ENCODE results near the gene GTSE1.
"Not testable (repeated sequence)": the region's sequence is repeated elsewhere in the genome, so short reads cannot be mapped to it uniquely, and the experiment has no call there.

GTSE1 gene

GRCh38 chr22:46308283-46308988 is 11.8 kb downstream of the GTSE1 start:
- DNase-seq (ENCODE audit: insufficient read length, low spot score) (no peak), FAIRE-seq (no peak)
- TF ChIP-seq POLR2AphosphoS5 (IDR thresholded peaks at IDR 0.05; ENCODE audit: low read depth, low read length), result no peak
- no peak for TF ChIP-seq TAF1 (IDR thresholded peaks at IDR 0.05; ENCODE audit: low read depth, low read length)
- TF ChIP-seq POLR2A (IDR thresholded peaks at IDR 0.05; ENCODE audit: low read depth, low read length), result no peak
- no peak for TF ChIP-seq POU2F2 (IDR thresholded peaks at IDR 0.05; ENCODE audit: low read depth, low read length)

- FAIRE-seq (no peak), DNase-seq (ENCODE audit: insufficient read length, low spot score) (no peak)
- no peak for TF ChIP-seq PAX5 (IDR thresholded peaks at IDR 0.05; ENCODE audit: insufficient read depth, low read length, severe bottlenecking)
- no peak for TF ChIP-seq TAF1 (IDR thresholded peaks at IDR 0.05; ENCODE audit: low read depth, low read length)
- no peak for TF ChIP-seq POLR2AphosphoS5 (IDR thresholded peaks at IDR 0.05; ENCODE audit: low read depth, low read length)
- TF ChIP-seq SPI1 (IDR thresholded peaks at IDR 0.05; ENCODE audit: low read depth, low read length), result no peak
- TF ChIP-seq POU2F2 (IDR thresholded peaks at IDR 0.05; ENCODE audit: low read depth, low read length), result no peak
- no peak for TF ChIP-seq POLR2A (IDR thresholded peaks at IDR 0.05; ENCODE audit: low read depth, low read length)
These were observed 12.9 kb downstream of the GTSE1 start for GRCh38 chr22:46309526-46310085.

GRCh38 chr22:46312056-46312455 is 15.4 kb downstream of the GTSE1 start:
- DNase-seq (ENCODE audit: insufficient read length, low spot score) (no peak), FAIRE-seq (no peak)
- TF ChIP-seq POLR2AphosphoS5 (IDR thresholded peaks at IDR 0.05; ENCODE audit: low read depth, low read length) (no peak), PAX5 (IDR thresholded peaks at IDR 0.05; ENCODE audit: insufficient read depth, low read length, severe bottlenecking) (no peak), TAF1 (IDR thresholded peaks at IDR 0.05; ENCODE audit: low read depth, low read length) (no peak), SPI1 (IDR thresholded peaks at IDR 0.05; ENCODE audit: low read depth, low read length) (no peak), POLR2A (IDR thresholded peaks at IDR 0.05; ENCODE audit: low read depth, low read length) (no peak), POU2F2 (IDR thresholded peaks at IDR 0.05; ENCODE audit: low read depth, low read length) (no peak)

GRCh38 chr22:46312848-46313247 is 16.2 kb downstream of the GTSE1 start:
- DNase-seq (ENCODE audit: insufficient read length, low spot score); FAIRE-seq: not testable (repeated sequence)

- TF ChIP-seq SPI1 (IDR thresholded peaks at IDR 0.05; ENCODE audit: low read depth, low read length), result no peak
- no peak for TF ChIP-seq POLR2AphosphoS5 (IDR thresholded peaks at IDR 0.05; ENCODE audit: low read depth, low read length)
- no peak for TF ChIP-seq POLR2A (IDR thresholded peaks at IDR 0.05; ENCODE audit: low read depth, low read length)
- TF ChIP-seq POU2F2 (IDR thresholded peaks at IDR 0.05; ENCODE audit: low read depth, low read length), result no peak
- no peak for TF ChIP-seq PAX5 (IDR thresholded peaks at IDR 0.05; ENCODE audit: insufficient read depth, low read length, severe bottlenecking)
- no peak for TF ChIP-seq TAF1 (IDR thresholded peaks at IDR 0.05; ENCODE audit: low read depth, low read length)
- FAIRE-seq, result no peak
- no peak for DNase-seq (ENCODE audit: insufficient read length, low spot score)
These were observed 19.3 kb downstream of the GTSE1 start for GRCh38 chr22:46315976-46316375.

- no peak for DNase-seq (ENCODE audit: insufficient read length, low spot score)
- no peak for TF ChIP-seq PAX5 (IDR thresholded peaks at IDR 0.05; ENCODE audit: insufficient read depth, low read length, severe bottlenecking)
- TF ChIP-seq POU2F2 (IDR thresholded peaks at IDR 0.05; ENCODE audit: low read depth, low read length), result no peak
- TF ChIP-seq POLR2A (IDR thresholded peaks at IDR 0.05; ENCODE audit: low read depth, low read length), result no peak
- no peak for TF ChIP-seq SPI1 (IDR thresholded peaks at IDR 0.05; ENCODE audit: low read depth, low read length)
- TF ChIP-seq POLR2AphosphoS5 (IDR thresholded peaks at IDR 0.05; ENCODE audit: low read depth, low read length), result no peak
- TF ChIP-seq TAF1 (IDR thresholded peaks at IDR 0.05; ENCODE audit: low read depth, low read length), result no peak
- FAIRE-seq, result no peak
These were observed 21.0 kb downstream of the GTSE1 start for GRCh38 chr22:46317646-46318045.

- FAIRE-seq (no peak), DNase-seq (ENCODE audit: insufficient read length, low spot score) (no peak)
- no peak for TF ChIP-seq POLR2AphosphoS5 (IDR thresholded peaks at IDR 0.05; ENCODE audit: low read depth, low read length)
- no peak for TF ChIP-seq TAF1 (IDR thresholded peaks at IDR 0.05; ENCODE audit: low read depth, low read length)
- no peak for TF ChIP-seq SPI1 (IDR thresholded peaks at IDR 0.05; ENCODE audit: low read depth, low read length)
- no peak for TF ChIP-seq POU2F2 (IDR thresholded peaks at IDR 0.05; ENCODE audit: low read depth, low read length)
- TF ChIP-seq POLR2A (IDR thresholded peaks at IDR 0.05; ENCODE audit: low read depth, low read length), result no peak
- no peak for TF ChIP-seq PAX5 (IDR thresholded peaks at IDR 0.05; ENCODE audit: insufficient read depth, low read length, severe bottlenecking)
These were observed 21.9 kb downstream of the GTSE1 start for GRCh38 chr22:46318576-46318975.

- TF ChIP-seq TAF1 (IDR thresholded peaks at IDR 0.05; ENCODE audit: low read depth, low read length) (no peak), POLR2A (IDR thresholded peaks at IDR 0.05; ENCODE audit: low read depth, low read length) (no peak), PAX5 (IDR thresholded peaks at IDR 0.05; ENCODE audit: insufficient read depth, low read length, severe bottlenecking) (no peak)
- no peak for DNase-seq (ENCODE audit: insufficient read length, low spot score)
- FAIRE-seq, result no peak
These were observed 22.6 kb downstream of the GTSE1 start for GRCh38 chr22:46319319-46319718.

- DNase-seq (ENCODE audit: insufficient read length, low spot score), result no peak
- TF ChIP-seq POU2F2 (IDR thresholded peaks at IDR 0.05; ENCODE audit: low read depth, low read length), result no peak
- TF ChIP-seq SPI1 (IDR thresholded peaks at IDR 0.05; ENCODE audit: low read depth, low read length), result no peak
- TF ChIP-seq POLR2A (IDR thresholded peaks at IDR 0.05; ENCODE audit: low read depth, low read length), result no peak
- no peak for TF ChIP-seq POLR2AphosphoS5 (IDR thresholded peaks at IDR 0.05; ENCODE audit: low read depth, low read length)
- no peak for TF ChIP-seq PAX5 (IDR thresholded peaks at IDR 0.05; ENCODE audit: insufficient read depth, low read length, severe bottlenecking)
- no peak for TF ChIP-seq TAF1 (IDR thresholded peaks at IDR 0.05; ENCODE audit: low read depth, low read length)
- FAIRE-seq, result peak; percentile 16
These were observed 23.6 kb downstream of the GTSE1 start for GRCh38 chr22:46320166-46320710.
